GM12878 (cell line): ENCODE data around the gene SDC1. TPM values are rescaled to one million over a fixed set of nuclear protein-coding genes. Genes with fewer than 3 reads are reported as not detected.

Source experiments
- BACH1 ChIP-seq: fragments of 450-650 bp; IDR thresholded peaks from 2 replicates; pipeline ENCODE4 v1.6.1; 2017; ENCODE audit warnings: mild to moderate bottlenecking, borderline replicate concordance
- BCL11A ChIP-seq: IDR thresholded peaks from 2 replicates; pipeline ENCODE4 v1.6.1; 2011; ENCODE audit warnings: low read depth, low read length
- CBFB ChIP-seq: IDR thresholded peaks from 2 replicates; pipeline ENCODE4 v1.6.1; 2016; ENCODE audit warnings: antibody characterized with exemption, low read depth
- CBX5 ChIP-seq: sonication (generic); IDR thresholded peaks from 2 replicates; pipeline ENCODE4 v1.6.1; 2016; ENCODE audit warnings: low read depth, moderate library complexity, mild to moderate bottlenecking, inconsistent platforms
- CHD4 ChIP-seq: fragments of 200-600 bp; sonication (generic); IDR thresholded peaks from 2 replicates; pipeline ENCODE4 v1.6.1; 2016; ENCODE audit warnings: mild to moderate bottlenecking
- EED ChIP-seq: sonication (generic); IDR thresholded peaks from 2 replicates; pipeline ENCODE4 v1.6.1; 2016; ENCODE audit warnings: antibody characterized with exemption, low read depth
- FOS ChIP-seq: IDR thresholded peaks from 3 replicates; pipeline ENCODE4 v1.6.1; 2011; ENCODE audit warnings: borderline replicate concordance; ENCODE audit not compliant: insufficient read length; ENCODE audit errors: extremely low read depth
- FOXM1 ChIP-seq: IDR thresholded peaks from 2 replicates; pipeline ENCODE4 v1.6.1; 2012; ENCODE audit warnings: low read depth, mild to moderate bottlenecking, inconsistent platforms, low read length, moderate library complexity
- GABPA ChIP-seq: IDR thresholded peaks from 2 replicates; pipeline ENCODE4 v1.6.1; 2014; ENCODE audit warnings: antibody characterized with exemption, low read depth, mild to moderate bottlenecking, inconsistent platforms
- JUNB ChIP-seq: IDR thresholded peaks from 2 replicates; pipeline ENCODE4 v1.6.1; 2016; ENCODE audit warnings: antibody characterized with exemption, mild to moderate bottlenecking
- KAT2A ChIP-seq: conservative IDR thresholded peaks from 2 replicates; pipeline ENCODE4 v1.6.1; 2011; ENCODE audit warnings: low read depth, low read length; ENCODE audit not compliant: control insufficient read depth
- MTA2 ChIP-seq: fragments of 450-650 bp; IDR thresholded peaks from 2 replicates; pipeline ENCODE4 v1.6.1; 2016; ENCODE audit warnings: low read depth, mild to moderate bottlenecking, moderate library complexity
- MXI1 ChIP-seq: fragments of 150-350 bp; IDR thresholded peaks from 2 replicates; pipeline ENCODE4 v1.6.1; 2011; ENCODE audit warnings: low read depth, mild to moderate bottlenecking, inconsistent platforms, low read length, improper control_type of control experiment
- NR2C1 ChIP-seq: fragments of 450-650 bp; IDR thresholded peaks from 2 replicates; pipeline ENCODE4 v1.6.1; 2017; ENCODE audit warnings: antibody characterized with exemption, mild to moderate bottlenecking, moderate library complexity
- PAX5 ChIP-seq: IDR thresholded peaks from 2 replicates; pipeline ENCODE4 v1.6.1; 2011; ENCODE audit warnings: low read depth, low read length, borderline replicate concordance
- PAX8 ChIP-seq: fragments of 450-650 bp; IDR thresholded peaks from 2 replicates; pipeline ENCODE4 v1.6.1; 2017; ENCODE audit warnings: mild to moderate bottlenecking, moderate library complexity
- RAD21 ChIP-seq: IDR thresholded peaks from 2 replicates; pipeline ENCODE4 v1.6.1; 2011; ENCODE audit warnings: mild to moderate bottlenecking, low read depth, low read length, moderate library complexity; ENCODE audit not compliant: insufficient read depth
- RB1 ChIP-seq: fragments of 450-650 bp; formaldehyde crosslinking; IDR thresholded peaks from 2 replicates; pipeline ENCODE4 v1.6.1; 2017; ENCODE audit warnings: mild to moderate bottlenecking, borderline replicate concordance
- RCOR1 ChIP-seq: conservative IDR thresholded peaks from 2 replicates; pipeline ENCODE4 v1.6.1; 2012; ENCODE audit warnings: low read depth, low read length, improper control_type of control experiment
- SMARCA5 ChIP-seq: fragments of 450-650 bp; IDR thresholded peaks from 2 replicates; pipeline ENCODE4 v1.6.1; 2017; ENCODE audit warnings: mild to moderate bottlenecking
- SRF ChIP-seq, 2 experiments: IDR thresholded peaks; 2 replicates each; pipeline ENCODE4 v1.6.1; 2011; ENCODE audit warnings: low read depth in 2 of 2, low read length in 2 of 2, mild to moderate bottlenecking in 1 of 2, moderate library complexity in 1 of 2
- TBL1XR1 ChIP-seq: IDR thresholded peaks from 2 replicates; pipeline ENCODE4 v1.6.1; 2012; ENCODE audit warnings: low read depth, low read length, improper control_type of control experiment
- TCF12 ChIP-seq: IDR thresholded peaks from 2 replicates; pipeline ENCODE4 v1.6.1; 2011; ENCODE audit warnings: low read depth, mild to moderate bottlenecking, low read length
- YY1 ChIP-seq: IDR thresholded peaks from 2 replicates; pipeline ENCODE4 v1.6.1; 2011; ENCODE audit warnings: low read depth, mild to moderate bottlenecking, low read length
- ZZZ3 ChIP-seq: IDR thresholded peaks from 2 replicates; pipeline ENCODE4 v1.6.1; 2011; ENCODE audit warnings: low read depth; ENCODE audit not compliant: control insufficient read depth, insufficient read length
- polyA plus RNA-seq, 11 experiments: library from polyadenylated mRNA; depleted of rRNA in 4 of 11; unstranded in 6 of 11; stranded (reverse) in 5 of 11; fragments of >200 nt; fragmentation: Nextera tagmentation in 4 of 11; fragmentation: Illumina TruSeq in 1 of 11; extraction: Ambion mirVana in 4 of 11; extraction: Trizol in 1 of 11; gene quantifications; 1 replicate in 1 of 11; 2 replicates in 10 of 11; pipeline versions ENCODE4 v1.2.1 to v1.2.3, GENCODE V29; 2011 to 2016; ENCODE audit warnings: inconsistent platforms in 2 of 11, missing spikeins in 2 of 11, low read depth in 1 of 11
- total RNA-seq, 4 experiments: library from RNA; depleted of rRNA in 3 of 4; stranded (reverse); fragments of >200 nt in 3 of 4; fragmentation: Illumina TruSeq in 1 of 4; extraction: Trizol in 1 of 4; gene quantifications; 2 replicates each; pipeline versions ENCODE4 v1.2.1 to v1.2.3, GENCODE V29; 2013 to 2021
- TF ChIP-seq, protein P1 (sequence below): fragments of 450-650 bp; IDR thresholded peaks from 2 replicates; pipeline ENCODE4 v1.6.1; 2017; ENCODE audit warnings: mild to moderate bottlenecking
- TF ChIP-seq, protein P2 (sequence below): IDR thresholded peaks from 2 replicates; pipeline ENCODE4 v1.6.1; 2011; ENCODE audit warnings: low read depth, mild to moderate bottlenecking, low read length, moderate library complexity, borderline replicate concordance; ENCODE audit errors: extremely low read depth
- TF ChIP-seq, protein P3 (sequence below): fragments of 450-650 bp; IDR thresholded peaks from 2 replicates; pipeline ENCODE4 v1.6.1; 2017; ENCODE audit warnings: borderline replicate concordance
- TF ChIP-seq, protein P4 (sequence below): fragments of 450-650 bp; IDR thresholded peaks from 2 replicates; pipeline ENCODE4 v1.6.1; 2014; ENCODE audit warnings: mild to moderate bottlenecking

SDC1 gene
- total and polyA plus RNA-seq, 10 of the 15 experiments (the other 5 are each of a cell fraction or from before 2014, with no cell fraction given): 0.85 to 36.8 (median 23.7) TPM

DNA sequence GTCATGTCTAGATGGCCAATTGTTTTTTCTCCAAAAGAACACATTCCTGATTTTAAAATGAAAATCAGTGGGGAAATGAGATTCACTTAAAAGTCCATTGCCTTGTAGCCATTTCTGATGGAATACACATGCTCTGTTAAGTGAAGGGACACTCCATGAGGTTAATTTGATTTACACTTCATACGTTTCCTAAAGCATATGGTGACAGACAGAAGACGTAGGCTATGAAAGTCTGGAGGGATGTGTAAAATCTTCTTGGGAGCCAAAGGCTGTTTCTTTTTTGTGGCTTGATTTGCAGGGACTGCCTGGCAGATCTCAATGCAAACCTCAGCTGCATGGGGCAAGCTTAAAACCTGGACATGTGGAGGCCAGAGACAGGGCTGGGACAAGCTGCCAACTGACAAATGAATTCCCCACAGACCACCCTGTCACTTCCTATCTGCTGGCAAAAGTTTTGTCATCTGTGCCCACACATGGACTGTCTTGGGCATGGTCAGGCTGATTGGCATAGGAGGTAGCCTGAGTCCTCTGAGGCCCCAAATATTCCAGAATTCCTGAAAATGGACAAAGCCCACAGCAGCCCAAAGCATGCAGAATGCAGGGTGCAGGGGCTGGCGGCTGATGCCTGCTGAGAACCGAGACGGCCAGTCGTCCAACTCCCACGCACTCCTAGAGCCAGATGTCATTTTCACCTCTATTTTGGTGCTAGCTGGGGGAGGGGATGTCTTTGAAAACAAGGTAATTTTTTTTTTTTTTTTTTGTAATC lies 73.9 kb downstream of the SDC1 start (continued):
- no peak for TF ChIP-seq PAX8
- TF ChIP-seq, protein P1, sequence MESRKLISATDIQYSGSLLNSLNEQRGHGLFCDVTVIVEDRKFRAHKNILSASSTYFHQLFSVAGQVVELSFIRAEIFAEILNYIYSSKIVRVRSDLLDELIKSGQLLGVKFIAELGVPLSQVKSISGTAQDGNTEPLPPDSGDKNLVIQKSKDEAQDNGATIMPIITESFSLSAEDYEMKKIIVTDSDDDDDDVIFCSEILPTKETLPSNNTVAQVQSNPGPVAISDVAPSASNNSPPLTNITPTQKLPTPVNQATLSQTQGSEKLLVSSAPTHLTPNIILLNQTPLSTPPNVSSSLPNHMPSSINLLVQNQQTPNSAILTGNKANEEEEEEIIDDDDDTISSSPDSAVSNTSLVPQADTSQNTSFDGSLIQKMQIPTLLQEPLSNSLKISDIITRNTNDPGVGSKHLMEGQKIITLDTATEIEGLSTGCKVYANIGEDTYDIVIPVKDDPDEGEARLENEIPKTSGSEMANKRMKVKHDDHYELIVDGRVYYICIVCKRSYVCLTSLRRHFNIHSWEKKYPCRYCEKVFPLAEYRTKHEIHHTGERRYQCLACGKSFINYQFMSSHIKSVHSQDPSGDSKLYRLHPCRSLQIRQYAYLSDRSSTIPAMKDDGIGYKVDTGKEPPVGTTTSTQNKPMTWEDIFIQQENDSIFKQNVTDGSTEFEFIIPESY: no peak
- TF ChIP-seq, protein P2, sequence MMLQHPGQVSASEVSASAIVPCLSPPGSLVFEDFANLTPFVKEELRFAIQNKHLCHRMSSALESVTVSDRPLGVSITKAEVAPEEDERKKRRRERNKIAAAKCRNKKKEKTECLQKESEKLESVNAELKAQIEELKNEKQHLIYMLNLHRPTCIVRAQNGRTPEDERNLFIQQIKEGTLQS: no peak
- TF ChIP-seq MXI1: no peak
- TF ChIP-seq GABPA: no peak
- TF ChIP-seq RAD21: peak; percentile 26; the same call in 1 of the 2 replicates
- TF ChIP-seq TBL1XR1: 0 out of 2 replicates have a peak, but pooled peaks have one; percentile 68
- TF ChIP-seq, protein P3, sequence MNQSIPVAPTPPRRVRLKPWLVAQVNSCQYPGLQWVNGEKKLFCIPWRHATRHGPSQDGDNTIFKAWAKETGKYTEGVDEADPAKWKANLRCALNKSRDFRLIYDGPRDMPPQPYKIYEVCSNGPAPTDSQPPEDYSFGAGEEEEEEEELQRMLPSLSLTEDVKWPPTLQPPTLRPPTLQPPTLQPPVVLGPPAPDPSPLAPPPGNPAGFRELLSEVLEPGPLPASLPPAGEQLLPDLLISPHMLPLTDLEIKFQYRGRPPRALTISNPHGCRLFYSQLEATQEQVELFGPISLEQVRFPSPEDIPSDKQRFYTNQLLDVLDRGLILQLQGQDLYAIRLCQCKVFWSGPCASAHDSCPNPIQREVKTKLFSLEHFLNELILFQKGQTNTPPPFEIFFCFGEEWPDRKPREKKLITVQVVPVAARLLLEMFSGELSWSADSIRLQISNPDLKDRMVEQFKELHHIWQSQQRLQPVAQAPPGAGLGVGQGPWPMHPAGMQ: no peak
- TF ChIP-seq KAT2A: no peak
- 0 out of 4 replicates have a peak, but pooled peaks of 1 of the 2 experiments have one; percentile 36 for TF ChIP-seq SRF (IDR thresholded peaks at IDR 0.05; ENCODE audit: low read depth in 2 of 2, low read length in 2 of 2)
- TF ChIP-seq YY1: peak; percentile 37; the same call in 1 of the 2 replicates
- 0 out of 2 replicates have a peak, but pooled peaks have one; percentile 12 for TF ChIP-seq PAX5
- TF ChIP-seq SMARCA5: no peak
- no peak for TF ChIP-seq RB1
- TF ChIP-seq BCL11A: peak; percentile 79
- TF ChIP-seq TCF12: peak; percentile 96
- TF ChIP-seq RCOR1: no peak
- TF ChIP-seq BACH1: no peak
- peak; percentile 90 for TF ChIP-seq CBX5
- TF ChIP-seq CHD4: no peak
- no peak for TF ChIP-seq JUNB
- peak; percentile 86 for TF ChIP-seq EED
- no peak for TF ChIP-seq CBFB
- TF ChIP-seq, protein P4, sequence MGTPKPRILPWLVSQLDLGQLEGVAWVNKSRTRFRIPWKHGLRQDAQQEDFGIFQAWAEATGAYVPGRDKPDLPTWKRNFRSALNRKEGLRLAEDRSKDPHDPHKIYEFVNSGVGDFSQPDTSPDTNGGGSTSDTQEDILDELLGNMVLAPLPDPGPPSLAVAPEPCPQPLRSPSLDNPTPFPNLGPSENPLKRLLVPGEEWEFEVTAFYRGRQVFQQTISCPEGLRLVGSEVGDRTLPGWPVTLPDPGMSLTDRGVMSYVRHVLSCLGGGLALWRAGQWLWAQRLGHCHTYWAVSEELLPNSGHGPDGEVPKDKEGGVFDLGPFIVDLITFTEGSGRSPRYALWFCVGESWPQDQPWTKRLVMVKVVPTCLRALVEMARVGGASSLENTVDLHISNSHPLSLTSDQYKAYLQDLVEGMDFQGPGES: no peak
- TF ChIP-seq FOXM1: peak; percentile 82
- no peak for TF ChIP-seq NR2C1
- TF ChIP-seq FOS: no peak
- peak; percentile 39; the same call in 1 of the 2 replicates for TF ChIP-seq MTA2
- TF ChIP-seq ZZZ3: no peak
